GM18861 (cell line): Measurements from ENCODE around the gene PEX13.
A peak's percentile ranks its signal among the peaks of the same experiment; 100 is the strongest.
"Not testable (repeated sequence)": the region's sequence is repeated elsewhere in the genome, so short reads cannot be mapped to it uniquely, and the experiment has no call there.

Experiments
- ATAC-seq: cut with Tn5 transposase; IDR thresholded peaks from one replicate; pipeline ENCODE4 v1.9.1; 2021; ENCODE audit not compliant: unreplicated experiment

PEX13 gene

DNA sequence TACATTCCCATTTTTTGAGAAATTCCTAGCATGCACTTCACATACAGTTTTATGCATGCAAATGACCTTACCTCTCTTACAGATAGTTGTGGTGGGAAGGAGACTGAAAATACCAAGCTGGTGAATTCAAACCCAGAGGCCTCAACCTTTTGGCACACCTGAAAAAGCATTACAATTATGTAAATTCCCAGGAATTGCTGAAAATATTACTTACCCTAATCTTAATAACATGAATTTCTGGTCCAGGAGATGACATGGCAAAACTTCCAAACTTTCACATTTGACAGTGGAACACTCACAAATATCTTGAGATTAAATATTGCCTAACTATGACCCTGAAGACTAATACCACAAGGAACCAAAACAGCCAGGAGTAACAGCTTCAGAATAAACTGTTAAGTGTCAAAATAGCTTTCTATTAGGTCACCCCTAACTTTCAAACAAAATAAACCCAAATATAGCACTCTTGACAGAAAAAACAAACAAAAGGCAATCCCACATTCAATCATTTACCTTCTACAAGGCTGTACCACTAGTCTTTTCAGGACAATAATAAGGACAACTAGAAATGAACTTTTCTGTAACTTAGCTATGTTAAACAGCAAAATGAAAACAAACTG, 10.9 kb upstream of the PEX13 start:
- no peak for ATAC-seq

DNA sequence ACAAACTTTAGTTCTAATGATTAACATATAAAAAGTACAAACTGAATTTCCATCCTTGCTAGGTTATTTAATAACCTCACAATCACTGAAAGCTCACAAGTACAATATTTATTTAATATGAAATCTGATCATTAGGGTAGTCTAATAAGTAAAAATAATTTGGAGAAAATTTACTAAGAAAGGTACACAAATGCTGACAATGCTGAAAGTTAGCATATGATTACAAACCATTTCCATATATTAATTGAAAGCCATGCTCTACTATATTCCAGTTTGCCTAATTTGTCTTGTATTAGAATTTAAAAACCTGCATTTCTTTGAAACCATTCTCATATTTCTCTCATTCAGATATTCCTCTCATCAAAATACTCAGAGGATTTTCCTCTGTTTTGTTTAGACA, 8.2 kb upstream of the PEX13 start:
- no peak for ATAC-seq

DNA sequence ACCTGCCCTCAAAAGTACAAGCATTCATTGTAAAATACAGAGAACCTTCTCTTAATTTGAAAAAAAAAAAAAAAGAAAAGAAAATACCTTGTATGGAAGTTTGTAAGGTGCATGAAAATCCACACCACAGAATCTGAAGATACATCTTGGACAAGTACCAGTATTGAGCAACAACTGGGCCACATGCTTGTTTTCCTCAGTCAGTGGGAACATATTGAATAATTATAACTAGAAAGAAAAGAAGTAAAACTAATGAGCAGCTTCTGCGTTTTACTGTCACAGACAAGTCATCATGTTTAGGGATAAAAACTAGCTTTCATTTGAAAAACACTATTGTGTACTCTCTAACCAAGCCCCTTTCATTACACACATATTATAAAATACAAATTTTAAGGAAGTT, 5.8 kb upstream of the PEX13 start:
- no peak for ATAC-seq

DNA sequence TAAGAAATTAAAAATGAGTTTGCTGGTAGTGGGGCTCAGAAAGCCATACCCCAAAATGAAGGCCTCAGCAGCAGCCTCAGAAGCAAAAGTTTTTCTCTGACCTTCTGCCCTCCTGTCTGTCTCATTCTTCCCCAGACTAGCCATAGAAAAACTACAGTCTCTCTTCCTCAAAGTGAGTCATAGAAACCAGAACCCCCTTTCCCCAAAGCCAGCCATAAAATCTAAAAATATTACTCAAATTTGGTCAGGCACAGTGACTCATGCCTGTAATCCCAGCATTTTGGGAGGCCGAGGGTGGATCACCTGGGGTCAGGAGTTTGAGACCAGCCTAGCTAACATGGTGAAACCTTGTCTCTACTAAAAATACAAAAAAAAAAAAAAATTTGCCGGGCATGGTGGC, 5.2 kb upstream of the PEX13 start:
- ATAC-seq = not testable (repeated sequence)

DNA sequence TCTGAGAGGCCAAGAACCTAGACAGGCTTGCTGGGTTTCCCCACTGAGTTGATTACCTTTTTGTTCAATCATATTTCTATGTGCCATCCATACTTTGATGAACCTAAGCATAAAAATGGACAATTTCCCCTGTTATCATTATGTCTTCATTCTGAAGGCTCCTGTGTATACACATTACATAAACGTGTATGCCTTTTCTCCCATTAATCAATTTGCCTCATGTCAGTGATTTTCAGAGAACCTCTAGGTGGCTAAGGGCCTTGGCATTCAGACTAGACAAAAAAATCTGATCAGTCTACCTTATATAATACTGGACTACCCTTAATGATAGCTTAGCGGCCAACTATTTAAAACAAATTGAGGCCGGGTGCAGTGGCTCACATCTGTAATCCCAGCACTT, 4.1 kb upstream of the PEX13 start:
- no peak for ATAC-seq

DNA sequence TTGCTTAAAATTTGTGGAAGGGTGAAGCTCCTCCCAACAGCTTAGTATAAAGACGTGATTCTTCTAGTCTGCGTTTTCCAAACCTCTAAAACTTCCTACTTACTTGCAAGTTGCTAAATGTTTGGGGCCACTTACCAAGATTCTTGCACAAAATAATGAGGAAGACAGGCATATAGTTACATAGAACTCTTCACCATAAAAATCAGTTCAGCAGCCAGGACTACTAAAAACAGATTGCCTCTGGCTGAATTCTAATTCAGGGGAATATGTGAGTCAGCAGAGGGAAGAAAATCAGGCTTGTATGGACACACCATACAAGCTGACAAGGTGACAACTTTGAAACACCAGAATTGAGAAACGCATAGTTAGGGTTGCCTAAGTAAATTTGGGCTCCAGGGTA, 2.8 kb upstream of the PEX13 start:
- ATAC-seq = no peak

DNA sequence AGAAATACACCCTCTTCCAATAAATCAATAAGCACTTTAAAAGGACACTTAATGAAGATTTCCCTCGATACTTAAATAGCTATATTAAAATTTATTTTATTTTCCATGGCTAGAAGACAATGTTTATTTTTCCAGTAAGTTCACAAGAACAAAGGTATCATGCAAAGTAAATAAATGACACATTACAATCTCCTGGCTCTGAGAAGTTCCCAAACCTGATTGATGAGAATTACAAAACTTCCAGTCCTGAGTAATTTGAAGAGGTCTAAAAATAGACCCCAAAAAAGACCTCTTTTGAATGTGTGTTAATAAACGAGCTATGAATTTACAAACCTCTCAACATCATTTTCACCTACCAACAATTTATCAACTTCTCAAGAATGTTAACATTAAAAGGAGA, 1.5 kb upstream of the PEX13 start:
- no peak for ATAC-seq

DNA sequence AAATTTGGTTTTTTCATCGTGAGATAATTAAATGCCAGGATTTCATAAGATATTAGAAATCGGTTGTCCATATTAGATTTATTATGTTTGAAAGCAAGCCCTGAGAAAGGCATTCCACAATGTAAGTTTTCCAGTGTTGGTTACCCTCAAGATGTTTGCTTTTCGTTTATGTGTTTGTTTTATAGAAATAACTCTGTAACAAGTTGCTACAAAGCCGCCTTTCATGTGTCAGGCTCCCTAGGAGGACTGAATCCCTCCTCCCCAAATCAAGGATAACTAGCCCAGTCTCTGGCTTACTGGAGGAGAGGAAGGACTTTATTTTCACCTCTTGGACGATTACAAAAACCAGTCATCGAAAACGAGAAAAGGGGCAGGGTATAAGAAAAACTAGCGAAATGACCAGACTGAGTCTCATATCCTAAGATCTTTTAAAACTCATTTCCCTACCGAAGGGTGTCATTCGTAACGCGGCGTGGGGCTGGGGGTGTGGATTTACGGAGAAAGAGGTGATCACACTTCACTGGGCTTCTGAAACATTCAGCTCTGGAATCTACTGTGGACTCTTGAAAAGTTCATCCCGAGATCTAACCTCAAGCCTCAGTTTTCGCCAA, 1.0 kb upstream of the PEX13 start:
- ATAC-seq = peak; percentile 8

DNA sequence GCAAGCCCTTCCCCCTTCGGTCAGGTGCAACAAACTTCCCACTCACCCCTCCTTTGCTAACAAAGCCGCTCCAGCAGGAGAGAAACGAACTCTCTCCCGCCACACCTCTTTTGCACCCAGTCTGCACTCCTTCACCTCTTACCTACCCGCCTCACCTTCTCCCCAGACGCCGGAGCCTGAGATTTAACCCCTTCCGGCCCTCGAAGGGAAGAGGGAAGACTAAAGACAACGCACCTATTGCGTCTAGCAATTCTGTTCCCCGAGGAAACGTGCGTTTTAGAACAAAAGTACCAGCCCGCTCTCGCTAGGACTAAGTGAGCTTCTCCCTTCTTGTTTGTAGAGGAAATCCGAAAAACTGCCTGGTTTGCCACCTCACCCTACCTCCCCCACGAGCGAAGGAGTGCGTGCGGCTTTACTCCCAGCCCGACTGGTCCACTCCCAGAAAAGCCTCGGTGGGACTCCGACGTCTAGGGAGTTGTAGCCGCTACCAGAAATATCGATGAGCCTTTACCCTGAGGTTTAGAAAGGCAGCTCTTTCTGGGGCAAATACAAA, 441 bp upstream of the PEX13 start:
- peak; percentile 46 for ATAC-seq

DNA sequence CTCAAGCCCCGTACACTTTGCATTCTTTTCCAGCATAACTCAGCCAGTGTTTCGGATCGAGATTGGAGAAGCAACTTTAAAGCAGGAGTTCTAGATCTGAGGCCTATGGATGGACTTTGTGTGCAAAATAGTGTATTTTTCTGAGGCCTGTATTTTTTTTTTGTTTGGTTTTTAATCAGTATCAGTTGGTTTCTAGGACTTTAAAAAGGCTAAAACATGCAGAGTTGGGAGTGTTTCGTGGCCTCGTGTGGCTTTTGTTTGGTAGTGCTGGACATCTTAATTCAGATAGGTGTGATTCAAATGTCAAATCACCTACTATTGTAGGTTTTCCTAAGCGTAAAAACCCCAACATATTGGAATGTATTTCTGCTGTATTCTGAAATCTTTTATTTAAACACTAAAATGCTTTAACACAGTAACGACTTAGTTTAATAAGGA, 817 bp downstream of the PEX13 start:
- peak; percentile 4 for ATAC-seq

DNA sequence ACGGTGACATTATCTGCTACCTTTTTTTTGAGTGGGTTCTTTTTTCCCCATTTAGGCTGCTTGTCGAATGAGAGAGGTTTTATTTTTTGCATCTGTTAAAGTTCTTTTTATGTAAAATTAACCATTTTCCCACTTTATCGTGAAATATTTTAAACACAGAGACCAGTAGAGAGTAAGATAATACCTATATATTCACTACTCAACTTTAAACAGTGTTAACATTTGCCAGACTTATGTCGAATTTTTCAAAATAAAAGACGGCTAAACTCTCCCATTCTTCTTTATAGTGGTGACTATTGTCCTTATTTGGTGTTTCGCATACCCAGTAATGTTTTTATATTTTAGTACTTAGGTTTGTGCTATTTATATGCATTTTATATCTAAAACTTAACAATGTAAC, 1.3 kb downstream of the PEX13 start:
- no peak for ATAC-seq

DNA sequence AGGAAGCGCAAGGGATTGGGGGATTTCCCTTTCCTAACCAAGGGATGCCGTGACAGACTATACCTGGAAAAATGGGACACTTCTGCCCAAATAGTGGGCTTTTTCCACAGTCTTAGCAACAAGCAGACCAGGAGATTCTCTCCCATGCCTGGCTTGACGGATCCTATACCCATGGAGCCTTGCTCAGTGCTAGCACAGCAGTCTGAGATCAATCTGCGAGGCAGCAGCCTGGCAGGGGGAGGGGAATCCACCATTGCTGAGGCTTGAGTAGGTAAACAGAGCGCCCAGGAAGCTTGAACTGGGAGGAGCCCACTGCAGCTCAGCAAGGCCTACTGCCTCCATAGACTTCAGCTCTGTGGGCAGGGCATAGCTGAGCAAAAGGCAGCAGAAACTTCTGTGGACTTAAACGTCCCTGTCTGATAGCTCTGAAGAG, 3.7 kb downstream of the PEX13 start:
- no peak for ATAC-seq

DNA sequence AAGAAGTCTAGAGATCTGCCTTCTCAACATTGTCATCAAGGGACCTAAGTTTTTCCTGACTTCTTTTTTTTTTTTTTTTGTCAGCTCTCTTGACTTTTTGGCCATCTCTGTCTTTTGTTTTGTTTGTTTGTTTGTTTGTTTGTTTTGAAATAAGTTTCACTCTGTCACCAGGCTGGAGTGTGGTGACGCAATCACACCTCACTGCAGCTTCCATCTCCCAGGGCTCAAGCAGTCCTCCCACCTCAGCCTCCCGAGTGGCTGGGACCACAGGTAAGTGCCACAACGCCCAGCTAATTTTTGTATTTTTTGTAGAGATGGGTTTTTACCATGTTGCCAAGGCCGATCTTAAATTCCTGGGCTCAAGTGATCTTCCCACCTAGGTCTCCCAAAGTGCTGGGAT, 6.2 kb downstream of the PEX13 start:
- no peak for ATAC-seq

DNA sequence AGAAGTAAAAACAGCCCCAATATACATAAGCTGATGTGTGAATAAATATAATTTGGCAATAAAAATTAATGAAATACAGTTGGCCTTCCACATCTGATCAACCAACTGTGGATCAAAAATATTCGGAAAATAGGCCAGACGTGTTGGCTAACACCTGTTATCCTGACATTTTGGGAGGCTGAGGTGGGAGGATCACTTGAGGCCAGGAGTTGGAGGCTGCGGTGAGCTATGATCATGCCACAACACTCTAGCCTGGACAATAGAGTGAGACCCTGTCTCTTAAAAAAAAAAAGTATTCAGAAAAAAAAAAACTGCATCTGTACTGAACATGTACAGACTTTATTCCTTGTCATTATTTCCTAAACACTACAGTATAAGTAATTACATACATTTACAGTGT, 12.0 kb downstream of the PEX13 start:
- no peak for ATAC-seq

DNA sequence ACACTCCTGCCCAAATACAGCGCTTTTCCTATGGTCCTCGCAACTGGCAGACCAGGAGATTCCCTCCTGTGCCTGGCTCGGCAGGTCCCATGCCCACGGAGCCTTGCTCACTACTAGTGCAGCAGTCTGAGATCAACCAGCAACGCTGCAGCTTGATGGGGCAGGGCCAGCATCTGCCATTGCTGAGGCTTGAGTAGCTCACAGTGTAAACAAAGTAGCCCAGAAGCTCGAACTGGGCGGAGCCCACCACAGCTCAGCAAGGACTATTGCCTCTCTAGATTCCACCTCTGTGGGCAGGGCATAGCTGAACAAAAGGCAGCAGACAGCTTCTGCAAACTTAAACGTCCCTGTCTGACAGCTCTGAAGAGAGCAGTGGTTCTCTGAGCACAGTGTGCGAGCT, 17.1 kb downstream of the PEX13 start:
- not testable (repeated sequence) for ATAC-seq

DNA sequence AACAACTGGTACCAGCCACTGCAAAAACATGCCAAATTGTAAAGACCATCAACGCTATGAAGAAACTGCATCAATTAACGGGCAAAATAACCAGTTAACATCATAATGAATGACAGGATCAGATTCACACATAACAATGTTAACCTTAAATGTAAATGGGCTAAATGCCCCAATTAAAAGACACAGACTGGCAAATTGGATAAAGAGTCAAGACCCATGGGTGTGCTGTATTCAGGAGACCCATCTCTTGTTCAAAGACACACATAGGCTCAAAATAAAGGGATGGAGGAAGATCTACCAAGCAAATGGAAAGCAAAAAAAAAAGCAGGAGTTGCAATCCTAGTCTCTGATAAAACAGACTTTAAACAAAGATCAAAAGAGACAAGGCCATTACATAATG, 19.1 kb downstream of the PEX13 start:
- not testable (repeated sequence) for ATAC-seq

DNA sequence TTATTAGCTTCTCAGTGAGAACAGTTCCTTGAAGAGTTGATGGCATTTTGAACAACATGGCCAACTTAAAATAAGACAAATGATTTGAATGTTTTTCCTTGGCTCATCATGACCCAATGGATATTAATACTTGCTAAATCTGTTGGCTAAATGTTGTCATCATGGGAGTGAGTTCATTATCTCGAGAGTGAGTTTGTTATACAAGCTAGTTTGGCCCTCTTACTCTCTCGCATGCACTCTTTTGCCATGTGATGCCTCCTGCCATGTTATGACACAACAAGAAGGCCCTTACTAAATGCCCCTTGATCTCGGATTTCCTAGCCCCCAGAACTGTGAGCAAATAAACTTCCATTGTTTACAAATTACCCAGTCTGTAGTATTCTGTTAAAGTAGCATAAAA, 25.3 kb downstream of the PEX13 start:
- no peak for ATAC-seq

DNA sequence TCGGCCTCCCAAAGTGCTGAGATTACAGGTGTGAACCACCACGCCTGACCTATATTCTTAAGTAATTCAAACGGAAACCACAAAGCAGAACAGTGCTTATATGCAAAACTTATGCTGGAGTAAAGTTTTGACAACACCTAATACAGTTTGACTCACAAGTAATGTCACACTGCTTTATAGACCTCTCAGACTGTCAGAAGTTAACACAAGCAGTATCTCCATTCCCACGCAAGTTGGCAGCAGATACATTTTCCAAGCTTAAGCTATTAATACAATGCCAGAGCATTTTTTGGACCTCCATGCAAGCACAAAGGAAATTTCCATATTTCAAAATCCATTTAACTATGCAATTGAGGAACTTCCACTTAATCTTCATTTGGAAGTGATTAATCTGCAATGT, 27.1 kb downstream of the PEX13 start:
- no peak for ATAC-seq

DNA sequence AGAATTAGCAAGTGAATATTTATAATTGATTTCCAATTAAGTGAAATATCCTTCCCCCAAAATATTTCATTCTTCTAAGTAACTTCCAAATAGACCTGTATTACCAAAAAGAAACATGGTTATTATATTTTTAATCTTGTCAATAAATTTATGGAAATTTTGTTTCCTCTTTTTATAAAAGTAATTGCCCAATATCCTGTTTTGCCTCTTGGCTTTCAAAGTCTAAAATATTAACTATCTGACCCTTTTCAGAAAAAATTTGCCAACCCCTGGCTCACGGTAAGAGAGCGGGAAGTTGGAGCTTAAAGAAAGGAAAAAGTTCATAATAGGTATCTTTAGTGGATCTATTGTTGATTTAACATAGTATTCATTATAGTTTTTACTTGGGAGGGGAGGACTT, 27.7 kb downstream of the PEX13 start:
- no peak for ATAC-seq

DNA sequence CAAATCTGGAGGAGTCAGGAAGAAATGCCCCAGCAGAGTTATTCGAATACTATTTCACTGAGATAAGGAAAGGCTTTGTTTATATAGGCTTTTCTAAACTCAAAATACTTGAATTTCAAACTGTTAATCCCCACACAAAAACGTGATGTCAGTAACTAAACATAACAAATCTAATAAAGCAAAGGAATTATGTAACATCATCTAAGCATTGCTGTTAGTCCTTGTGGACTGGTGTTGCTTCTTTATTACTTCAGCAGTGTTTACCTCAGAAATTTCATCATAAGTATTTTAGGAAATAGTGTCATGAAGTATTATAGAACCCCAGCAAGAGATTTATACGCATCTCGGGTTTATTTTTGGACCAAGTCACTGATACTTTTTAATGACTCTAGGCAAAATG, 28.5 kb downstream of the PEX13 start:
- ATAC-seq = no peak

DNA sequence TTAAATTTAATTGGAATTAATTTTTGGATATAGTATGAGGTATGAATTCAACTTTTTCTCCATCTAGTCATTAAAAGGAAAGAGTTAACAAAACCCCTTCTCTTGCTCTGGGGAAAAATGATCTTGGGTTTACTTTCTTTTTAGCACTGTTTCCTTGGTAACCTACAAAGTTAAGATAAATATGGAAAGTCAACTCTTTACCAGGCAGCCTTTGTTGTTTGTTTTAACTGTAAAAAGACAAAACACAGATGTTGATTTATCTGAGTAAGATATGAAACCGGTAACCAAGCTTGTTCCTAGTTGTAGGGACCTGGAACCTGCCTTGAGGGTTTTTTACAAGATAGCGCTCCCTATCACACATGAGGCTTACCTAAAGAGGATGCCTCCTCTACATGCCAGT, 38.0 kb downstream of the PEX13 start:
- ATAC-seq = no peak

DNA sequence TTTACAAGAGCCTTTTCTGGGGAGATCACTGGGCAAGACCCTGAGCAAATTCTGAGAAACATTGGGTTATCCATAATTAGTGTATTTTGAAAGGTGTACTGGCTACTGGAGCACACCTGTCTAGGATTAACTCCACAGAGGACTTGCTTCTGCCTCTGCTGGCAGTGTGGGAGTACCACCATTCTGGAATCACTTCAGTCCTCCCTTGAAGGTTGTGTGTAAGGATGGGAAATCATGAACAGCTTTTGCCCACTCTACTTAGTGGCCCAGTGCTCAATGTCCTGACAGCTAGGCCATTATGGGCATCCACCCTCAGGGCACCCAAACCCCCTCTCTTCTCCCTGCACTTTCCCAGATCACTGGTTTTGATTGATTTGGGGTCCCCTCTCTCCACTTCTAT, 40.0 kb downstream of the PEX13 start:
- no peak for ATAC-seq

DNA sequence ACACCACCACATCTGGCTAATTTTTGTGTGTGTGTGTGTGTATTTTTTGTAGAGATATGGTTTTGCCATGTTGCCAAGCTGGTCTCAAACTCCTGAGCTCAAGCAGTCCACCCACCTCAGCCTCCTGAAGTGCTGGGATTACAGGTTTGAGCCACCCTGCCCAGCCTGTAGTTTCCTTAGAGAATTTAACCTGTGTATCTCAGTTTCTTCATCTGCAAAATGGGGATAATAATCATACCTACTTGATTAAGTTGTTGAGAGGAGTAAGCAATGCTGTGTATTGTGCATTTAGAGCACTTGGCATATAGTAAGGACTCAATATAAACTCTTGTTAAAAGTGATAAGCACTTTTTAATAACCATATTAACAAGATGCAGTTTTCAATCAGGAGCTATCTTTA, 41.9 kb downstream of the PEX13 start:
- ATAC-seq = no peak
